NCI-H2029 treated with DMSO at 0.1 percent for 48 hours (cell line): ENCODE results near the gene SDHAF3.

Experiments
- DNase-seq: peaks from one replicate; lab custom pipeline; 2025; lab: John Stamatoyannopoulos, UW

The SDHAF3 gene

GRCh38 chr7:97218767-97219166 lies 101.3 kb downstream of the SDHAF3 start:
- DNase-seq, result no peak

GRCh38 chr7:97219237-97219636 lies 101.7 kb downstream of the SDHAF3 start:
- no peak for DNase-seq

DNA sequence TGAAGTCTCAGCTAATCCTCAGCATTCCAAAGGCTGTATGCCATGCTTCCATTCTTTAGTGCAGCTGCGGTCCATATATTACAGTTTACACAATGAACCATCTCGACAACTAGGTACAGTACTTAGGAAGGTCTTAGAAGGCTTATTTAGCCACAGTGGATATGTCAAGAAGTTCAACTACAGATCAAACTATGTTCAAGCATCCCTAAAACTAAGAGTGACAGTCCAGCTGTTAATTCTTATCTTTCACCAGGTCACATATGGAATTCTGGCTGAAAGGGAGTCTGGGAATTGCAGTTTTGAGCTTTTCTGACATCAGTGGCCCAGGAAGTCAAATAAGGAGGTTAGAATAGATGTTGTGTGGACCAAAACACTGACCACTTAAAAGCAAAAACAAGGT lies 106.8 kb downstream of the SDHAF3 start:
- no peak for DNase-seq

DNA sequence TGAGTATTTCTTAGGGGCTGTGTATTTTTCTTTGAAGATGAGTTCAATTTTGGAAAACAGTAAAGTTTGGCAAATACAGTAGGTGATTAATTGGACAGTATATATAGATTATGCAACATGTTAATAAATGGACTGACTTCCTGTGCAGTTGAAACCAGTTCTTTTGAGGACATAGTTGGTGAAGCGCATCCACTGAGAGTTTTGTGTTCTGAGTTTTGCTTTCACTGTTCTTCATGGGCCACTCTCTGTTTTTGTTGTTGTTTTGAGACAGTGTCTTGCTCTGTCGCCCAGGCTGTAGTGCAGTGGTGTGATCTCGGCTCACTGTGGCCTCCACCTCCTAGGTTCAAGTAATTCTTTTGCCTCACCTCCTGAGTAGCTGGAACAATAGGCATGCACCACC lies 109.0 kb downstream of the SDHAF3 start:
- DNase-seq, result no peak
